Liver (tissue), 9 donors: Measurements from ENCODE around the gene YPEL2. TPM values are rescaled to one million over a fixed set of nuclear protein-coding genes. Genes with fewer than 3 reads are reported as not detected.

Experiments used
- DNase-seq: peaks from one replicate; pipeline ENCODE4 v3.0.0-alpha.2; 2017; ENCODE audit warnings: low spot score
- H3K27ac ChIP-seq, 2 donors: one replicate each; pipeline ENCODE4 v1.7.0; 2013; ENCODE audit warnings: inconsistent platforms in 2 of 2, low read length in 2 of 2, control low read depth in 1 of 2, low read depth in 1 of 2, mild to moderate bottlenecking in 1 of 2
- H3K27me3 ChIP-seq, 4 donors: one replicate each; pipeline versions ENCODE4 v1.6.1 to v1.7.0; 2013; ENCODE audit warnings: low read length in 3 of 4, inconsistent platforms in 1 of 4, mild to moderate bottlenecking in 1 of 4, moderate library complexity in 1 of 4; ENCODE audit not compliant: control insufficient read depth in 4 of 4, insufficient read depth in 4 of 4
- H3K36me3 ChIP-seq, 4 donors: one replicate each; pipeline versions ENCODE4 v1.6.1 to v1.7.0; 2013; ENCODE audit warnings: low read length in 3 of 4, mild to moderate bottlenecking in 3 of 4, low read depth in 1 of 4, moderate library complexity in 1 of 4; ENCODE audit not compliant: control insufficient read depth in 4 of 4, insufficient read depth in 3 of 4
- H3K4me1 ChIP-seq, 4 donors: one replicate each; pipeline versions ENCODE4 v1.6.1 to v1.7.0; 2013; ENCODE audit warnings: low read length in 3 of 4, mild to moderate bottlenecking in 3 of 4, moderate library complexity in 1 of 4; ENCODE audit not compliant: control insufficient read depth in 4 of 4, insufficient read depth in 4 of 4
- H3K4me3 ChIP-seq, 3 donors: one replicate each; pipeline versions ENCODE4 v1.6.1 to v1.7.0; 2013; ENCODE audit warnings: low read length in 3 of 3, control low read depth in 1 of 3, low read depth in 1 of 3, mild to moderate bottlenecking in 1 of 3
- H3K9ac ChIP-seq, 2 donors: one replicate each; pipeline ENCODE4 v1.7.0; 2013; ENCODE audit warnings: low read length in 2 of 2, mild to moderate bottlenecking in 2 of 2, moderate library complexity in 2 of 2, control low read depth in 1 of 2, low read depth in 1 of 2
- H3K9me3 ChIP-seq, 4 donors: one replicate each; pipeline versions ENCODE4 v1.6.1 to v1.7.0; 2013; ENCODE audit warnings: low read length in 3 of 4; ENCODE audit not compliant: control insufficient read depth in 4 of 4
- EGR1 ChIP-seq, 2 donors: IDR thresholded peaks; 2 replicates each; pipeline ENCODE4 v1.6.1; 2016 to 2018; ENCODE audit warnings: antibody characterized with exemption in 2 of 2, low read depth in 2 of 2
- FOXA1 ChIP-seq: IDR thresholded peaks from 2 replicates; pipeline ENCODE4 v1.6.1; 2016; ENCODE audit warnings: antibody characterized with exemption
- GABPA ChIP-seq, 2 donors: IDR thresholded peaks in 1 of 2; conservative IDR thresholded peaks in 1 of 2; 2 replicates each; pipeline ENCODE4 v1.6.1; 2016; ENCODE audit warnings: antibody characterized with exemption in 2 of 2, mild to moderate bottlenecking in 1 of 2, moderate library complexity in 1 of 2
- HNF4A ChIP-seq, 2 donors: conservative IDR thresholded peaks; 2 replicates each; pipeline ENCODE4 v1.6.1; 2016; ENCODE audit warnings: antibody characterized with exemption in 2 of 2, mild to moderate bottlenecking in 2 of 2
- HNF4G ChIP-seq: IDR thresholded peaks from 2 replicates; pipeline ENCODE4 v1.6.1; 2016; ENCODE audit warnings: antibody characterized with exemption
- JUND ChIP-seq, 2 donors: IDR thresholded peaks; 2 replicates each; pipeline ENCODE4 v1.6.1; 2016; ENCODE audit warnings: antibody characterized with exemption in 2 of 2
- NR2F2 ChIP-seq: IDR thresholded peaks from 2 replicates; pipeline ENCODE4 v1.6.1; 2016; ENCODE audit warnings: antibody characterized with exemption
- RAD21 ChIP-seq, 2 donors: IDR thresholded peaks; 2 replicates each; pipeline ENCODE4 v1.6.1; 2016; ENCODE audit warnings: antibody characterized with exemption in 2 of 2, mild to moderate bottlenecking in 2 of 2
- RXRA ChIP-seq, 2 donors: IDR thresholded peaks; 2 replicates each; pipeline ENCODE4 v1.6.1; 2017 to 2018; ENCODE audit warnings: antibody characterized with exemption in 2 of 2, mild to moderate bottlenecking in 1 of 2
- SP1 ChIP-seq: IDR thresholded peaks from 2 replicates; pipeline ENCODE4 v1.6.1; 2018; ENCODE audit warnings: antibody characterized with exemption, mild to moderate bottlenecking
- TAF1 ChIP-seq: conservative IDR thresholded peaks from 2 replicates; pipeline ENCODE4 v1.6.1; 2016; ENCODE audit warnings: antibody characterized with exemption, mild to moderate bottlenecking
- YY1 ChIP-seq: IDR thresholded peaks from 2 replicates; pipeline ENCODE4 v1.6.1; 2016; ENCODE audit warnings: antibody characterized with exemption, mild to moderate bottlenecking
- WGBS: extraction: QIAGEN DNeasy Blood & Tissue Kit; methylation state at CpG from one replicate; pipeline ENCODE4 v1.1.7; 2013; 5-methylcytosine and 5-hydroxymethylcytosine counted together
- polyA plus RNA-seq, 2 donors: library from polyadenylated mRNA; stranded (reverse) in 1 of 2; unstranded in 1 of 2; fragments of 200-250 nt in 1 of 2; fragments of >200 nt in 1 of 2; fragmentation: Nextera tagmentation in 1 of 2; extraction: Ambion mirVana in 1 of 2; gene quantifications; one replicate each; pipeline versions ENCODE4 v1.2.1 to v1.2.3, GENCODE V29; 2013 to 2015
- total RNA-seq, 2 donors: library from RNA; depleted of rRNA; stranded (reverse); fragments of >200 nt; gene quantifications; one replicate each; pipeline ENCODE4 v1.2.3, GENCODE V29; 2014
- TF ChIP-seq, protein P1 (sequence below): fragments of 150-350 bp; IDR thresholded peaks from 2 replicates; pipeline ENCODE4 v1.5.1; 2017; ENCODE audit warnings: improper control_type of control experiment, low read depth, low read length; ENCODE audit not compliant: missing input control
- TF ChIP-seq, protein P2 (sequence below): IDR thresholded peaks from 2 replicates; pipeline ENCODE4 v1.6.1; 2016; ENCODE audit warnings: antibody characterized with exemption
- TF ChIP-seq, protein P3 (sequence below): IDR thresholded peaks from 2 replicates; pipeline ENCODE4 v1.6.1; 2016; ENCODE audit warnings: antibody characterized with exemption
- TF ChIP-seq, protein P4 (sequence below): IDR thresholded peaks from 2 replicates; pipeline ENCODE4 v1.6.1; 2016; ENCODE audit warnings: antibody characterized with exemption
- donor health status: healthy.
- donor health status: healthy.
- donor health status: healthy.
- donor health status: healthy.
- donor health status: healthy.

The YPEL2 gene
- total and polyA plus RNA-seq, 4 donors = 4.2 to 23.8 (median 11.3) TPM

DNA sequence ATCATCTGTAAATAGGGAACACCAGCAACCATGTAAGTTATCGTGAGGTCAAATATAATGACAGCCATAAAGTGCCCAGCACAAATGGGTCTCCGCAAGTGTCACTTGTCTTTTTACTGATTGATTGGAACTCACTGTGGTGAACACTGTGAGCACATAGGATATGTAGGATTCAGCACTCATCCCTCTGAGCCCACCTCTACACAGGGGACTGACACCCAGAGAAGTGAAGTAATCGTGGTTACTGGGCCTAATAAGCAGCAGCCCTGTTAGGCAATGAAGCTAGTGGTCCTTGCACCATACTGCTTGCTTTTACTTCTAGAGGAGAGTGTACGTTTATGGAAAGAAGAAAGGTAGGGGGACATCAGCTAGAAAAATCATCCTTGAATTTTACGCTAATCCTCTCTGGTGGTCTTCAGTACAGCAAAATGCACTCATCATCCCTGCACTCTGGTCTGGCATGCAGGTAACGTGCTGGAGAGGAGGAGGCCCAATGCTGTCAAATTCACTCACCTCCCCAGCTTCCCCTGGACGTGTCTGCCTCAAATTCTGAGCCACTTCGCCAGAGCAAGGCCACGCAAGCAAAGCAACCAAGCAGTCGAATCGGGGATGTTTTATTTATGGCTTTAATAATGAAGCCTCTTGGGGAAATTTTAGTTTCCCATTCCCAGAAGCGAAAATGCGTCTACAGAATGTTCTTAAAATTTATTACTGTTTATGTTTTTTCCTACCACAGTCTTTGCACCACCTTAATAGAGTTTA is 74.7 kb downstream of the YPEL2 start:
- Histone ChIP-seq H3K4me1 (peaks cover 0 to 6% (median 4%) of the 10 kb centered on the region in 4 donors), H3K27me3 (no peaks in the 10 kb centered on the region), H3K9ac (no peak overlapping the region), H3K4me3 (no peak overlapping the region), H3K9me3 (peaks cover 0 to 2% (median under 1%) of the 10 kb centered on the region in 4 donors), H3K27ac (no peak overlapping the region), H3K36me3 (peaks cover 0 to 13% (median 6%) of the 10 kb centered on the region in 4 donors)
- TF ChIP-seq JUND (IDR thresholded peaks at IDR 0.05) (no peak), TAF1 (no peak), RXRA (IDR thresholded peaks at IDR 0.05) (no peak), RAD21 (IDR thresholded peaks at IDR 0.05) (no peak), YY1 (no peak), HNF4A (conservative IDR thresholded peaks at IDR 0.05) (no peak), FOXA1 (no peak), HNF4G (no peak), GABPA (IDR thresholded peaks at IDR 0.05 in 1 of 2, conservative IDR thresholded peaks at IDR 0.05 in 1 of 2) (no peak)
- TF ChIP-seq, protein P1, sequence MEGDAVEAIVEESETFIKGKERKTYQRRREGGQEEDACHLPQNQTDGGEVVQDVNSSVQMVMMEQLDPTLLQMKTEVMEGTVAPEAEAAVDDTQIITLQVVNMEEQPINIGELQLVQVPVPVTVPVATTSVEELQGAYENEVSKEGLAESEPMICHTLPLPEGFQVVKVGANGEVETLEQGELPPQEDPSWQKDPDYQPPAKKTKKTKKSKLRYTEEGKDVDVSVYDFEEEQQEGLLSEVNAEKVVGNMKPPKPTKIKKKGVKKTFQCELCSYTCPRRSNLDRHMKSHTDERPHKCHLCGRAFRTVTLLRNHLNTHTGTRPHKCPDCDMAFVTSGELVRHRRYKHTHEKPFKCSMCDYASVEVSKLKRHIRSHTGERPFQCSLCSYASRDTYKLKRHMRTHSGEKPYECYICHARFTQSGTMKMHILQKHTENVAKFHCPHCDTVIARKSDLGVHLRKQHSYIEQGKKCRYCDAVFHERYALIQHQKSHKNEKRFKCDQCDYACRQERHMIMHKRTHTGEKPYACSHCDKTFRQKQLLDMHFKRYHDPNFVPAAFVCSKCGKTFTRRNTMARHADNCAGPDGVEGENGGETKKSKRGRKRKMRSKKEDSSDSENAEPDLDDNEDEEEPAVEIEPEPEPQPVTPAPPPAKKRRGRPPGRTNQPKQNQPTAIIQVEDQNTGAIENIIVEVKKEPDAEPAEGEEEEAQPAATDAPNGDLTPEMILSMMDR = no peak
- TF ChIP-seq, protein P2, sequence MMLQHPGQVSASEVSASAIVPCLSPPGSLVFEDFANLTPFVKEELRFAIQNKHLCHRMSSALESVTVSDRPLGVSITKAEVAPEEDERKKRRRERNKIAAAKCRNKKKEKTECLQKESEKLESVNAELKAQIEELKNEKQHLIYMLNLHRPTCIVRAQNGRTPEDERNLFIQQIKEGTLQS = no peak
- TF ChIP-seq, protein P3, sequence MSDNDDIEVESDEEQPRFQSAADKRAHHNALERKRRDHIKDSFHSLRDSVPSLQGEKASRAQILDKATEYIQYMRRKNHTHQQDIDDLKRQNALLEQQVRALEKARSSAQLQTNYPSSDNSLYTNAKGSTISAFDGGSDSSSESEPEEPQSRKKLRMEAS = no peak
- WGBS = 94% methylated on average over 13 of the region's 13 CpGs
- no peak for DNase-seq

DNA sequence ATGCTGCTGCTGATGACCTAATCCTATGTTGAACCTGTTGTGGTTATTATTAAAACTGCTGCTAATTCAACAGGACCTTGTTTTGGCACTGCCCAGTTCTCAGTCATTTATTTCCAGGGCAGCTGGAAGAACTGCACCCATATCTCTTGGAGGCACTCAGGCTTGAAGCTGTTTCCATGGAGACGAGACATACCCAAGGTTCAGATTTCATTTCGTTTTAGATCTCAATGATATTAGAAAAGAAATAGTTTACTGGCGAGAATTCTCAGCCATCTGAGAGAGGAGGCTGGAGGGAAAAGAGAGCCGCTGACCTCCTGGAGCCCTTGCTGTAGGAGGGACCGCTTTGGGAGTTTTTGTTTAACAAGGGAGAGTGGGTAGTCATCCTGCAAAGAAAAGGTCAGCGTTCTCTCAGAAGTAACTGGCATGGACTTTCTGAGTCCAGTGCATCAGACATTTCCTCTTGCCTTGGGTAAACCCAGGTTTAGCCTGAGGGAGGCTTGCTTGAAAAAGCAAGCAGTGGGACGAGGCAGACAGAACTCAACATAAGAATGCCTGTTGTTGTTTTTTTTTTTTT is 75.4 kb downstream of the YPEL2 start:
- 75% methylated on average over 7 of the region's 7 CpGs for WGBS

DNA sequence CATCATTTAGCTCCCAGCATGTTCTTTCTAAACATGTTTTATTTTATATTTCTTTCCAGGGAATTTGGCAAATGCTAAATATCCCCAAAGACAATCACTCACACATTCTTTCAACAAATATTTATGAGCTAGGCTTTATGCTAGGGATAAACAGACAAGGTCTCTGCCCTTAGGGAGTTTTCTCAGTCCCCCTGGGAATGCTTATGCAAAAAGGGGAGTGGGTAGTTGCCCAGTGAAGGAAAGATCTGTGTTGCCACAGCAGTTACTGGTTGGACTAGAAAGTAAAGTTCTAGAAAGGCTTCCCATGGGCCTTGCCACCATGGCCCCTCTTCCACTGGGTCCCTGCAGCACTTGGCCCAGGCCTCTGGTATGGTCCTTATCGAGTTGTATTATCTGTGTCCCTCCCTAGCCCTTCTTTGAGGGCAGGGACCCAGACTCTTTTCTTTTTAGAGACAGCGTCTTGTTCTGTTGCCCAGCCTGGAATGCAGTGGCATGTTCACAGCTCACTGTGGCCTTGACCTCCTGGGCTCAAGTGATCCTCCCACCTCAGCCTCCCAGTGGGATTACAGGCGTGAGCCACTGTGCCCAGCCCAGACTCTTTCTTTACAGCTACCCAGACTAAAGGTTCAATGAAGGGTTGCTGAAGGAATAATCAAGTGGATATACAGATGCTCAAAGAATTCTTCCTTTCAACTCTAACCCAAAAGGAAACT is 78.0 kb downstream of the YPEL2 start:
- no peak for DNase-seq
- H3K4me1 ChIP-seq = no peaks in the 10 kb centered on the region
- H3K27me3 ChIP-seq = no peaks in the 10 kb centered on the region
- no peak overlapping the region for H3K27ac ChIP-seq
- no peak overlapping the region for H3K4me3 ChIP-seq
- no peak overlapping the region for H3K9ac ChIP-seq
- WGBS = 89% methylated on average over 3 of the region's 3 CpGs
- peaks cover 0 to 6% (median 2%) of the 10 kb centered on the region in 4 donors for H3K36me3 ChIP-seq
- peaks cover 0 to 2% (median under 1%) of the 10 kb centered on the region in 4 donors for H3K9me3 ChIP-seq
- TF ChIP-seq NR2F2 (no peak), SP1 (no peak), FOXA1 (no peak), HNF4A (conservative IDR thresholded peaks at IDR 0.05) (no peak), RXRA (IDR thresholded peaks at IDR 0.05) (no peak), TAF1 (no peak), JUND (IDR thresholded peaks at IDR 0.05) (no peak), HNF4G (no peak), RAD21 (IDR thresholded peaks at IDR 0.05) (no peak), GABPA (IDR thresholded peaks at IDR 0.05 in 1 of 2, conservative IDR thresholded peaks at IDR 0.05 in 1 of 2) (no peak), EGR1 (IDR thresholded peaks at IDR 0.05; ENCODE audit: low read depth in 2 of 2) (no peak), YY1 (no peak)
- TF ChIP-seq, protein P1 = no peak
- TF ChIP-seq, protein P3 = no peak
- TF ChIP-seq, protein P4, sequence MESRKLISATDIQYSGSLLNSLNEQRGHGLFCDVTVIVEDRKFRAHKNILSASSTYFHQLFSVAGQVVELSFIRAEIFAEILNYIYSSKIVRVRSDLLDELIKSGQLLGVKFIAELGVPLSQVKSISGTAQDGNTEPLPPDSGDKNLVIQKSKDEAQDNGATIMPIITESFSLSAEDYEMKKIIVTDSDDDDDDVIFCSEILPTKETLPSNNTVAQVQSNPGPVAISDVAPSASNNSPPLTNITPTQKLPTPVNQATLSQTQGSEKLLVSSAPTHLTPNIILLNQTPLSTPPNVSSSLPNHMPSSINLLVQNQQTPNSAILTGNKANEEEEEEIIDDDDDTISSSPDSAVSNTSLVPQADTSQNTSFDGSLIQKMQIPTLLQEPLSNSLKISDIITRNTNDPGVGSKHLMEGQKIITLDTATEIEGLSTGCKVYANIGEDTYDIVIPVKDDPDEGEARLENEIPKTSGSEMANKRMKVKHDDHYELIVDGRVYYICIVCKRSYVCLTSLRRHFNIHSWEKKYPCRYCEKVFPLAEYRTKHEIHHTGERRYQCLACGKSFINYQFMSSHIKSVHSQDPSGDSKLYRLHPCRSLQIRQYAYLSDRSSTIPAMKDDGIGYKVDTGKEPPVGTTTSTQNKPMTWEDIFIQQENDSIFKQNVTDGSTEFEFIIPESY = no peak

More for the DNA sequence above, 75.4 kb downstream of the YPEL2 start:
- TF ChIP-seq, protein P2 = no peak
- peaks cover 0 to 13% (median 6%) of the 10 kb centered on the region in 4 donors for H3K36me3 ChIP-seq
- DNase-seq = no peak
- H3K27me3 ChIP-seq = no peaks in the 10 kb centered on the region
- no peak overlapping the region for H3K27ac ChIP-seq
- no peak overlapping the region for H3K4me3 ChIP-seq
- no peak overlapping the region for H3K9ac ChIP-seq
- H3K4me1 ChIP-seq = peaks cover 0 to 2% (median 0%) of the 10 kb centered on the region in 4 donors
- H3K9me3 ChIP-seq = peaks cover 0 to 2% (median under 1%) of the 10 kb centered on the region in 4 donors
